AG09319 (cell line): ENCODE results near the gene FBXO44.

Source experiments
- DNase-seq: peaks from one replicate; pipeline ENCODE4 v3.0.0-alpha.2; 2010; ENCODE audit warnings: low read depth; ENCODE audit errors: extremely low read depth
- TF ChIP-seq, protein P1 (sequence below): IDR thresholded peaks from 2 replicates; pipeline ENCODE4 v1.5.1; 2011; ENCODE audit warnings: low read depth, mild to moderate bottlenecking, inconsistent platforms, low read length, moderate library complexity

FBXO44 gene

DNA sequence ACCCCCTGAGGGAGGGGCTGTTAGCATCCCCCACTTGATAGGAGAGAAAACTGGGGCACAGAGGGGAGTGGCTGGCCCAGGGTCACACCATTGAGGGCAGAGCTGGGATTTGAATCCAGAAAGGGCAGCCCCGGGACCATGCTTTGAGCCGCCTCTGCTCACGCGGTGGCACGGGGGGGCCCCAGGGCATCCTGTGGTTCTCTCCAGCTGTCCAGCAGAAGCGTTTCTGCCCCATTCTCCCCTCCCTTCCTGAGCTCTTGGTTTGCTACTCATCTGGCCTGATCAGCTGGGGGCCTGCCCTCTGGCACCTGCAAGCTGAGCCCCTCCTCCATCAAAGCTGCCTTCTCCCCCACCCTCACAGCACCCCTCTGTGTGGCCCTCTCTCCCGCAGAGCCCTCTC lies 37.9 kb upstream of the FBXO44 start:
- TF ChIP-seq, protein P1, sequence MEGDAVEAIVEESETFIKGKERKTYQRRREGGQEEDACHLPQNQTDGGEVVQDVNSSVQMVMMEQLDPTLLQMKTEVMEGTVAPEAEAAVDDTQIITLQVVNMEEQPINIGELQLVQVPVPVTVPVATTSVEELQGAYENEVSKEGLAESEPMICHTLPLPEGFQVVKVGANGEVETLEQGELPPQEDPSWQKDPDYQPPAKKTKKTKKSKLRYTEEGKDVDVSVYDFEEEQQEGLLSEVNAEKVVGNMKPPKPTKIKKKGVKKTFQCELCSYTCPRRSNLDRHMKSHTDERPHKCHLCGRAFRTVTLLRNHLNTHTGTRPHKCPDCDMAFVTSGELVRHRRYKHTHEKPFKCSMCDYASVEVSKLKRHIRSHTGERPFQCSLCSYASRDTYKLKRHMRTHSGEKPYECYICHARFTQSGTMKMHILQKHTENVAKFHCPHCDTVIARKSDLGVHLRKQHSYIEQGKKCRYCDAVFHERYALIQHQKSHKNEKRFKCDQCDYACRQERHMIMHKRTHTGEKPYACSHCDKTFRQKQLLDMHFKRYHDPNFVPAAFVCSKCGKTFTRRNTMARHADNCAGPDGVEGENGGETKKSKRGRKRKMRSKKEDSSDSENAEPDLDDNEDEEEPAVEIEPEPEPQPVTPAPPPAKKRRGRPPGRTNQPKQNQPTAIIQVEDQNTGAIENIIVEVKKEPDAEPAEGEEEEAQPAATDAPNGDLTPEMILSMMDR: no peak
- no peak for DNase-seq

DNA sequence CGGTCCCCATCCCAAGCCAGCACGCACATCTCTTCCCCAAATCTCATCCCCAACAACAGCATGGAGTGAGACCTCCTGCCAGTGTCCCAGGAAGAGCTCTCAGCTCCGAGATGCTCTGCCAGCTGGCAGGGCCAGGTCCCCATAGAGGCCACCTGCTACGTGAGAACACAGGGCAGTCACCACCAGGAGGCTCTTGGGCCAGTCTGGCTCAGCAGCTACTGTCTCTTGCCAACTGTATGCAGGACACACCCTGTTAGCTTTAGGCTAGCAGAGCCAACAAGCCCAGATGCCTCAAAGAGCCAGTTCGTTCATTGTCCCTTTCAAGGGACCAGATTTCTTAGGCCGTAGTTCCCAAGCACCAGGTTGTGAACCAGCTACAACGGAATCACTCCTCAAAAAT lies 37.4 kb upstream of the FBXO44 start:
- DNase-seq: no peak
- TF ChIP-seq, protein P1: no peak

DNA sequence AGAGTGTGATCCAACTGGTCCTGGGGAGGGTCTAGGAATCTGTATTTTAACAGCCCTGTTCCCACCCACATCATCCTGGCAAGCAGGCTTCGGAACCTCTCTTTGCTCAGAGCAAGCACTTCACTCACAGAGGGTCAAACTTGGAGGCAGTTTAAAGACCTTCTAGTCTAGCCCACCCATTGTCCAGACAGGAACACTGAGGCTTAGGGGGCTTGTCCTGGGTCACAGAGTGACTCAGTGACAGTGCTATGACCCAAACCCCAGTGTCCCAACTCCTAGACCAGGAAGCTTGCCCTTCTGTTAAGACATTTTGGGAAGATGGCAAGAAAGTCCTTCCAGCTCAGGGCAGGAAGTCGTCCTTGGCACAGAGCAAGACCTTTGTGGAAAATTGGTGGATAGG lies 36.9 kb upstream of the FBXO44 start:
- DNase-seq: no peak
- TF ChIP-seq, protein P1: no peak

DNA sequence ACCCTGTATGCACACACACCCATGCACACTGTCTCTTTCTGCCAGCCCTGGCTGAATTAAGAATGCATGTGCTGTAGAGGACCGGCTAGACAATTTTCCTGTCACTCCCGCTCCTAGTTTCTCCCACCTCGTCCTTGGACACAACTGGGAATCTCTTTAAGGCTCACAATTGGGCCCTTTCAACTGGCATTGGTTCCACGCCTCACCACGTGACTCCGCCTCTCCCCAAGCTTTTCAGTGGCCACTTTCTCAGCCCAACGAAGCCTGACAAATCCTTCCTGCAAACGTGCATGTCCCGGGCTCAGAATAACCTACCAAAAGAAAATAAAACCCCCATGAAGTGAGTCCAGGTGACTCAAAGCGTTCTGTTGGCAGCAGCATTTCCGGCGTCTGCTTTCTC lies 34.3 kb upstream of the FBXO44 start:
- DNase-seq: no peak
- TF ChIP-seq, protein P1: no peak

- TF ChIP-seq, protein P1: no peak
- no peak for DNase-seq
Observed at GRCh38 chr1:11620924-11621323, 33.8 kb upstream of the FBXO44 start.

GRCh38 chr1:11622398-11622797 lies 32.3 kb upstream of the FBXO44 start:
- no peak for DNase-seq
- TF ChIP-seq, protein P1: no peak

DNA sequence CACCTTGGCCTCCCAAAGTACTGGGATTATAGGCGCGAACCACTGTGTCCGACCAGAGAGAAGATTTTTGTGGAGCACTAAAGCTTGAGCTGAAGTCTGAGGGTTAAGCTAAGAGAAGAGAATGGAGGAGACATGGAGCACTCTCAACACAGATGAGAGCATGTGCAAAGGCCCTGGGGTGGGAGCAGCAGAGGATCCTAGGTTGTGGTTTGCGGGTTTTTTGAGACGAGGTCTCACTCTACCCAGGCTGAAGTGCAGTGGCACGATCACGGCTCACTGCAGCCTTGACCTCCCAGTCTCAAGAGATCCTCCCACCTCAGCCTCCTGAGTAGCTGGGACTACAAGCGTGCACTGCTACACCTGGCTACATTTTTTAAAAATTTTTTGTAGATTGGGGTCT lies 31.0 kb upstream of the FBXO44 start:
- TF ChIP-seq, protein P1: no peak
- DNase-seq: no peak
